ENCODE data around the gene ATP1A4. TPM values are rescaled to one million over a fixed set of nuclear protein-coding genes. Genes with fewer than 3 reads are reported as not detected.

ATP1A4 gene
- total RNA-seq, 1 donor from 2014 or later = 0.35 TPM

GRCh38 chr1:160118928-160119327, 32.5 kb upstream of the ATP1A4 start:
- TF ChIP-seq CTCF (conservative IDR thresholded peaks at IDR 0.05) = no peak
- Mint-ChIP-seq H3K4me3 (peak overlapping the region; percentile 92), H3K36me3 (ENCODE audit: low read depth) (peaks cover 3% of the 10 kb centered on the region), H3K27me3 (ENCODE audit: low read depth) (no peaks in the 10 kb centered on the region), H3K4me1 (peaks cover 57% of the 10 kb centered on the region), H3K27ac (ENCODE audit: unreplicated experiment) (no peak overlapping the region), H3K9me3 (no peaks in the 10 kb centered on the region)
- no peak for DNase-seq (ENCODE audit: low read depth, low spot score)

GRCh38 chr1:160120797-160121196, 30.6 kb upstream of the ATP1A4 start:
- Mint-ChIP-seq H3K4me3 (no peak overlapping the region), H3K4me1 (peaks cover 44% of the 10 kb centered on the region), H3K36me3 (ENCODE audit: low read depth) (peaks cover 3% of the 10 kb centered on the region), H3K27me3 (ENCODE audit: low read depth) (no peaks in the 10 kb centered on the region), H3K9me3 (no peaks in the 10 kb centered on the region), H3K27ac (ENCODE audit: unreplicated experiment) (no peak overlapping the region)
- no peak for TF ChIP-seq CTCF (conservative IDR thresholded peaks at IDR 0.05)
- DNase-seq (ENCODE audit: low read depth, low spot score) = no peak

GRCh38 chr1:160121388-160121787, 30.0 kb upstream of the ATP1A4 start:
- Mint-ChIP-seq H3K27ac (ENCODE audit: unreplicated experiment) (no peak overlapping the region), H3K36me3 (ENCODE audit: low read depth) (peaks cover 3% of the 10 kb centered on the region), H3K4me1 (peaks cover 38% of the 10 kb centered on the region), H3K4me3 (no peak overlapping the region), H3K9me3 (no peaks in the 10 kb centered on the region), H3K27me3 (ENCODE audit: low read depth) (no peaks in the 10 kb centered on the region)
- TF ChIP-seq CTCF (conservative IDR thresholded peaks at IDR 0.05) = no peak
- no peak for DNase-seq (ENCODE audit: low read depth, low spot score)

- DNase-seq (ENCODE audit: low read depth, low spot score) = no peak
- Mint-ChIP-seq H3K4me3 (no peak overlapping the region), H3K27ac (ENCODE audit: unreplicated experiment) (peak overlapping the region; percentile 50), H3K27me3 (ENCODE audit: low read depth) (no peaks in the 10 kb centered on the region), H3K4me1 (peaks cover 23% of the 10 kb centered on the region), H3K9me3 (no peaks in the 10 kb centered on the region), H3K36me3 (ENCODE audit: low read depth) (peaks cover 3% of the 10 kb centered on the region)
- no peak for TF ChIP-seq CTCF (conservative IDR thresholded peaks at IDR 0.05)
Observed at GRCh38 chr1:160122978-160123495, 28.4 kb upstream of the ATP1A4 start.

GRCh38 chr1:160123726-160124125, 27.7 kb upstream of the ATP1A4 start:
- Mint-ChIP-seq H3K27me3 (ENCODE audit: low read depth) (no peaks in the 10 kb centered on the region), H3K4me1 (peaks cover 16% of the 10 kb centered on the region), H3K4me3 (no peak overlapping the region), H3K9me3 (no peaks in the 10 kb centered on the region), H3K27ac (ENCODE audit: unreplicated experiment) (peak overlapping the region; percentile 50), H3K36me3 (ENCODE audit: low read depth) (peaks cover 9% of the 10 kb centered on the region)
- DNase-seq (ENCODE audit: low read depth, low spot score) = no peak
- TF ChIP-seq CTCF (conservative IDR thresholded peaks at IDR 0.05) = no peak

Measured in neural crest cell (in vitro differentiated cells).